ENCODE data around the gene TRMT112.
A peak's percentile ranks its signal among the peaks of the same experiment; 100 is the strongest.

Gene TRMT112

GRCh38 chr11:64317325-64317960 lies at the start of gene TRMT112:
Gene TRMT112 (minus strand): TSS chr11:64317559. CDS start chr11:64317526, 33 bp downstream.
- DNase-seq (ENCODE audit: low read depth, low spot score): peak; percentile 78

- no peak for DNase-seq (ENCODE audit: low read depth, low spot score)
Measured at GRCh38 chr11:64366751-64367150, 49.4 kb upstream of the TRMT112 start.

GRCh38 chr11:64364911-64365310 lies 47.6 kb upstream of the TRMT112 start:
- no peak for DNase-seq (ENCODE audit: low read depth, low spot score)

GRCh38 chr11:64364435-64364834 lies 47.1 kb upstream of the TRMT112 start:
- DNase-seq (ENCODE audit: low read depth, low spot score): no peak

GRCh38 chr11:64362339-64362738 lies 45.0 kb upstream of the TRMT112 start:
- DNase-seq (ENCODE audit: low read depth, low spot score): no peak

- no peak for DNase-seq (ENCODE audit: low read depth, low spot score)
Measured at GRCh38 chr11:64361659-64362058, 44.3 kb upstream of the TRMT112 start.

- DNase-seq (ENCODE audit: low read depth, low spot score): no peak
Measured at GRCh38 chr11:64360448-64360921, 43.1 kb upstream of the TRMT112 start.

- DNase-seq (ENCODE audit: low read depth, low spot score): no peak
Measured at GRCh38 chr11:64359712-64360445, 42.5 kb upstream of the TRMT112 start.

GRCh38 chr11:64358907-64359711 lies 41.8 kb upstream of the TRMT112 start, which contains the start of gene RPS6KA4:
Gene RPS6KA4 (plus strand): TSS chr11:64359162. CDS start chr11:64359236, 74 bp downstream.
- no peak for DNase-seq (ENCODE audit: low read depth, low spot score)

GRCh38 chr11:64358536-64358906 lies 41.2 kb upstream of the TRMT112 start:
- no peak for DNase-seq (ENCODE audit: low read depth, low spot score)

GRCh38 chr11:64357904-64358535 lies 40.7 kb upstream of the TRMT112 start:
- DNase-seq (ENCODE audit: low read depth, low spot score): no peak

- no peak for DNase-seq (ENCODE audit: low read depth, low spot score)
Measured at GRCh38 chr11:64357446-64357845, 40.1 kb upstream of the TRMT112 start.

- DNase-seq (ENCODE audit: low read depth, low spot score): no peak
Measured at GRCh38 chr11:64356498-64357411, 39.4 kb upstream of the TRMT112 start.

GRCh38 chr11:64355078-64355940 lies 38.0 kb upstream of the TRMT112 start:
- no peak for DNase-seq (ENCODE audit: low read depth, low spot score)

GRCh38 chr11:64353715-64354506 lies 36.6 kb upstream of the TRMT112 start:
- DNase-seq (ENCODE audit: low read depth, low spot score): no peak

- no peak for DNase-seq (ENCODE audit: low read depth, low spot score)
Measured at GRCh38 chr11:64352995-64353714, 35.8 kb upstream of the TRMT112 start.

- no peak for DNase-seq (ENCODE audit: low read depth, low spot score)
Measured at GRCh38 chr11:64352099-64352994, 35.0 kb upstream of the TRMT112 start.
